GM21786 (cell line): ENCODE data around the gene ALS2CL.

Source experiments
- ATAC-seq: cut with Tn5 transposase; IDR thresholded peaks from one replicate; pipeline ENCODE4 v1.9.1; 2021; ENCODE audit not compliant: unreplicated experiment

ALS2CL gene

DNA sequence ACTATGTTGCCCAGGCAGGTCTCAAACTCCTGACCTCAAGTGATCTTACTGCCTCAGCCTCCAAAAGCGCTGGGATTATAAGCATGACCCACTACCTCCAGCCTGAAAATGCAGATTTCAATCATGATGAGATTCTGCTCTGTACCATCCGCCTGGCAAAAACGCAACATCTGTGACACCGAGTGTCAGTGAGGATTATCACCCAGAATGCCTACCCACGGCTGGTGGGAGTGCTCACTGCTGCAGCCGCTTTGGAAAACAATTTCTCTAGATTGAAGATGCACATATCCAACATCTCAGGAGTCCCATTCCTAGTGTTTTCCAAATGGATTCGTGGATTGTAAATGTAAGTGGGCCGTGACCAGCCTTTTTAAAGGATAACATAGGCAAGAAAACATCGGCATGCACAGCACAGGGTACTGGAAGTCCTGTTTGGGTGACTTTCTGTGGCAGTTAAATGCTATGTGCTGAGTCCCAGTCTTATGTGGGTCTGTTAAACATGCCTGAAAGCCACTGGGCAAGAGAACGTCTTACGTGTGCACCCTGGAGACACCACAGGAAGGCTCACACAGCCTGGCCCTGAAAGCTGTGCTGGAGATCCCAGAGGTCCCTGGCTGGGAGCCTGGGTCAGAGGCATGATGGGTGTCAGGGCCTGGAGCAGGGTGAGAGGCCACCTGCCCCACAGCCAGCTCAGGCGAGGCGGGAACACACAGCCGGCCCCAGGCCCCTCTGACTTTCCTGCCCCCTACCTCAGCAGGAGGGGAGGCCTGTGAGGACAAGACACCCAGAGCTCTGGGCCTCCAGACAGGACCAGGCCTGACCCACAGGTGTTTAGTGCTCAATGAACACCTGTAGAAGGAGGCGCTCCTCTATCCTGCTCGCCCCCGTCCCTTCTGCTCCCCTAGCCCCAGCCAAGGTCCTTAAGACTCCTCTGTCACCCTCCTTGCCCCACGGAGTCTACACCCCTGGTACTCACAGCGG lies 23.3 kb upstream of the ALS2CL start:
- ATAC-seq = no peak

DNA sequence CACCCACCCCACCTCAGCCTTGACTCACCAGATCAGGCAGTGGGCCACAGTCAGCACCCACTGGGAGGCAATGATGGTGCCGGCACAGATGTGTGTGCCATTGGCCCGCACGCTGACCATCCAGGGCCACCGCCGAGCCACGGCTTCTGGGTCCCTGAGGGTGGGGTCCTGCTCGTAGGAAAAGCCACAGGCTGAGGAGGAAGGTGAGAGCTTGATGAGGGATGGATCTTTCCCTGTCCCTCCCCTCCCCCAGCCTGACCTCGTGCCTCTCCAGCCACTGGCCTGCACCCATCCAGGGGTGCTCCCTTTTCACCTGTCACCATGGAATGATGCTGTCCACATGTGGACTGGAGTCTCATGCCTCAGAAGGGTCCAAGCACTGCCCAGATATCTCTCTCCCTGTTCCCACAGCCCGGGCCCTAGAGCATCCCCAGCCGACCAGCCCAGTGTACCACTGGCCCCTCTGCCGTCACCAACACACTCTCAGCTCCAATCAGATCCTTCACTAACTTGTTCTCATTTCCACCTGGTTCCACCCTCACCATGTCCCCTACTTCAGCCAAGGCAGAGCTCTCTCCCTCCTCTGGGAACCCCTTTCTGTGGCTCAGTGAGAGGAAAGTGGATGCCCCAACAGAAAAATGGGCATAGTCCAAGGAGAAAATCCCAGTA lies 22.2 kb upstream of the ALS2CL start:
- ATAC-seq = no peak

DNA sequence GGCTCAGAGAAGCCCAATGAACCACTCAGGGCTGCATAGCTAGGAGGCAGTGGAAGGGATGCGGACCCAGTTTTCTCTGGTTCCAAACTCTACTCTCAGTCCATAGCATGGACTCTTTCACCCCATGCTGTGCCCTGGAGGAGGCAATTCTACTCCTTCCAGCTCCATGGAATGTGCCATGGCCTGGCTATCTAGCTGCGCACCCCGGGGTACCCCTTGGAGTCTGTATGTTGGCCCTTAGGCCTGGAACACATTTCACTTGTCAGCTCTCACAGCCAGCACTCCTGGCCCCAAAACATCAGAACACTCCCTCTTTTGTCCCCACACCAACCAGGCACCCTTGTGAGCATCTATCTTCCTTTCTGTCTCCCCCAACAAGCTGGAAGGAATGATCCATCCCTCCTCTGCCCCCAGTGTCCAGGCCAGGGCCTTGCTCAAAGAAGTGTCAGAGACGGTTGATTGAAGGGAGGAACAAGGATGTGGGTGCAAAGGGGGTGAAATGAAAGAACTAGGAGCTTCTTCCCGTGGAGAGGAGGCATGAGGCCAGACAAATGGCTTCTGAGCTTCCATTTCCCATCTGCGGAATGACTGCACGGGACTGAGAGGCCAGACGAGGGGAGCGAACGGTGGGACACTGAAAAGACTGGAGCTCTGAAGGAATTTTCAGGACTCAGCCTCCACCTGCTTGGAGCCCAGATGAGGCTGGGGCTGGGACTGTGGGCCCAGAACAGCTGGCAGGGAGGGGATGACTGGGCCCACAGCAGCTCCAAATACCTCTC lies 21.4 kb upstream of the ALS2CL start:
- no peak for ATAC-seq

DNA sequence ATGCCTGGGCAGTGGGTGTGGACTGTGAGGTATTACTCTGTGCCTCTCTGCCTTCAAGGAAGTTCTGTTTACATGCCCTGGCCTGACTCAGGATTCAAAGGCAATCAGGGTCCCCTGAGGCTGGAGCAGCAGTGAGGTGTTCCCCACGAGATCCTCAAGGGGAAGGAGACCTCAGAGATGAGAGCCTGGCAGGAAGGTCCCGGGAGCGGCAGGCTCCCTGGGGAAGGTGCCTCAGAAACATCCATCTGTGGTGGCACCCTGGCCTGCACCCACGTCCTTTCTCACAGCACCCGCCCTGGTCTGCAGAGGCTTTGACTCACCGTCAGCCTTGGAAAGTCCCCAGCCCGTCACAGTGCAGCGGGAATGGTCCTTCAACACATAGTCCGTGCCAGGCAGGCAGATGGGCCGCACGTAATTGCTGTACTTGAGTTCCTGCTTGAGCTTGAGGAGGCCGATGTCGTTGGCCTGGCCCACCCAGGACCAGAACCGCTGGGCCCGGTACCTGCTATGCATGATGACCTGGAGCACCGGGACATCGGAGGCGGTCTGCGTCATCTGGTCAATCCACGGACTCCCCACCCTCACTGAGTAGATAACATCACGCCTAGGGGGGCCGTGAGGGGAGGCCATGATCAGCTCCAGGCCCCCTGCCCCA lies 20.5 kb upstream of the ALS2CL start:
- peak; percentile 63 for ATAC-seq

DNA sequence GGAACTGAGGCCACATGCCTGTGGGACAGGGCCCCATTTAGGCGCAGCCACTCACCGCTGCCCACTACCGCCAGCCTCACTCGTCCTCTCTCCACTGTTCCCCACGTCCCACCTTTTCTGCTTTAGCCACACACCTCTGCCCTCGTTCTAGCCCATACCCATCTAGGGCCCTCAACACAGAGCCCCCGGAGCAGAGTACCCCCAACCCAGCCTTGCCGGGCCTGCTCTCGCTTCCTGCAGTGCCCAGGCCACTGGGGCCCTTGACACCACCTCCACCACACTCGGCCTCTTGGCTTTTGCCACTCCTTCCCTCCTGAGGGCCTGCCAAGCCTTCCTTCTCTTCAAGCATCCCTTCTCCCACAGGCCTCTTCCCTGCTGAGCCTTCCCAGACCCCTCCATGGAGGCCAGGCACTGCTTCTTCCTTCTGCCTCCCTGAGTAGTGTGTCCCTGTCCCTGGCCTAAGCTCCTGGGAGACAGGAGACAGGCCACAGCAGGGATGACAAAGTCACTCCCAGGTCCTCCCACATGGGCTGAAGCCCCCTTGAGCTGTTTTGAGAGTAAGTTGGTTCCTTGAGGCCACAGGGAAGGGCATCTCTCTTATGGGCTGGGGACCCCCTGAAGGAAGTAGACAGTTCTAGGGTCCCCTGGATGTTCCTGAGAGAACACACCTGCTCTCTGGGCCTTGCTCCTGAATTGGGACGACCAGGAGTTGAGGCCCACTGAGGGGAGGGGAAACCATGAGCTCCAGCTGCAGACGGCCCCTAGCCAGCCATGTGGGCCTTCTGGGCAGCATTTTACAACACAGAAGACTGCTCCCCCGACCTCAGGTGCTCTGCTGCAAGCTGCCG lies 19.8 kb upstream of the ALS2CL start:
- ATAC-seq = no peak

DNA sequence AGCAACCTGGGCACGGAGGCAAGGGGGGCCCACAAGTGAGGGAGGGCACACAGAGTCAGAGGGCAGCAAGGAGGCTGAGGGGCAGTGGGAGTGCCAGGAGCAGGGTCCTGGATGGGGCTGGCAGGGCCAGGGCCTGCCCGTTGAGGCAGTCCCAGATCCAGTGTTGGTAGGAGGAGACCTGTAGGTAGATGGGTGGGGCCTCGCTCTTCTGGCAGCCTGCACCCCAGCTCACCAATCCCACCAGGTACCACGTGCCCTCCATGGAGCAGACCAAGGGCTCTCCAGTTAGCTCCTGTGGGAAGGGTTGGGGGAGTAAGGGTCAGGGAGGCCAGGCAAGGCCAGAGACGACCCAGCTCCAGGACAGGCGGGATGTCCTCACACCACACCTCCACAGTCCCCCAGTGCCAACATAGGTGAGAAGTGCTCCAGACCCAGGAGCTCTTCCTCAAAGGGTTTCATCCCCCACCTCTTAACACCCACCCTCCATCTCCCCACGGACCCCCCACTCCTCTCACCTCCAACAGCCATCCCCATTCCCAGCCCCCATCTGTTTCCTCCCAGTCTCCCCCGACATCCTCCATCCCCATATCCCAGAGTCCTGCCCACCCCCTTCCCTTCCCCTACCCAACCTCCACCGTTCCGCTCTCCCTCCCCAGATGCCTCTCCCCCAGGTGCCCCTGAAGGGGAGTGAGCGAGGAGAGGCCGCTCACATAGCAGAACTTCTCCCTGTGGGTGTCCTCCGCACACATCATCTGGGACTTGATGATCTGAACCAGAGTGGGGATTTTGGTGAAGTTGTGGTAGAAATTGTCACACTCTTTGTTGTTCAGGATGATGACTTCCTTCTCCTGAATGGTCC lies 18.9 kb upstream of the ALS2CL start:
- ATAC-seq = no peak

DNA sequence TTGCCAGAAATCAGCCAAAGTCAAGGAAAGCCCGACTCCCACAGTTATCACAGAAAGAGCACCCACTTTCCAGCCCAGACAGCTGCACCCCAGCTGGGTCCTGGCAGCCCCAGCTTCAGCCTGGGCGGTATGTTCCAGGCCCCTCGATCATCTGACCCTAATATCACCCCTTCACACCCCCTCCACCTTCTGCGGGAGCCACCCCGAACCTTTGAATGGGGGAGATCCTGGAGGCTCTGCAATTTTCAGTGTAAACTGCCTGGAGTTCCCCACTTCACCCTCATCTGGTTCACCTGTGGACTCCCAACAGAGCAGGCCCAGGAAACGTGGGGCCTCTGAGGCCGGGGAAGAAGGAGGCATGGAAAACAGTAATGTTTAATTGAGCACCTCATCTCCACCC lies 18.3 kb upstream of the ALS2CL start:
- no peak for ATAC-seq

DNA sequence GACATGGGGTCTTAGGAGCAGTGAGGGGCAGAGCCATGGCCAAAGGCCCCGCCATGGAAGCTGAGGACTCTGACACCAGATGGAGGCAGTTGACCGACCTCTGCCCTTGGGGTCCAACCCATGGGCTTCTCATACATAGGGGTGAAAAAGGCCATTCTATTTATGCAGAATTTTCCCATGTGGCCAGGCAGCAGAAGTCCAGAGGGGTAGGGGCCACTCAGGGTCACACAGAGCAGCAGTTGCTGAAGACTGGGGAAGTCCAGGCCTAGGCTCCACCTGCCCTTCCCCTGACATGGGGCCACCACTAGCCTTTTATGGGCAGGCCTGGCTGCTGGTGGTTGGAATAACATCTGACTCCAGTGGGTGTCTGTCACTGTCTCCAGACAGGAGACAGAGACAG lies 17.8 kb upstream of the ALS2CL start:
- no peak for ATAC-seq

DNA sequence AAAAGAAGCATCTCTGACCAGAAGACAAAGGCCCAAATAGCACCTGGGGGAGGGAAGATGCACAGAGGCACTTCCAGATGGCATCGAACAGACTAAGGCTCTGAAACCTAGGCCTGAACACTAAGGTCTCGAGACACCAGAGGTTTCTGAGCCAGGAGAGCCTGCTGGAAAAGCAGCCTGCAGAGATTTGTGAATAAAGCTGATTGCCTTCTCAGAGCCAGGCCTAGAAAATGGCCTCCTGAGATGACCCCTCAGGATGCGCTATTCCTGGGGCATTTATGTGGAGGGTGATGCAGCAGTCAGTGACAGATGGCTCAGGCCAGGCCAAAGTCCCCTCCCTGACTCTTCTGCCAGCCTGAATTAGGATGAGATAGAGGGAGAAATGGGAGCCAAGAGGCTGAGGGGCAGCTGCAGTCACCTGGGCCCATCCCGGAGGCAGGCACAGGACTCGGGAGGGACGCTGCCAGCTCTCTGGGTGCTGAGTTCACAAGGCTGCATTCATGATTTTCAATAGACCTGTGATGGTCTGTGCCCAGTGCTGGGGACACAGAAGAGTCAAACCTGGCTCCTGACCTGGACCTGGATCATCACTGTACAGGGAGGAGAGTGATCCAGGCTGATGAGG lies 17.3 kb upstream of the ALS2CL start:
- ATAC-seq = no peak

DNA sequence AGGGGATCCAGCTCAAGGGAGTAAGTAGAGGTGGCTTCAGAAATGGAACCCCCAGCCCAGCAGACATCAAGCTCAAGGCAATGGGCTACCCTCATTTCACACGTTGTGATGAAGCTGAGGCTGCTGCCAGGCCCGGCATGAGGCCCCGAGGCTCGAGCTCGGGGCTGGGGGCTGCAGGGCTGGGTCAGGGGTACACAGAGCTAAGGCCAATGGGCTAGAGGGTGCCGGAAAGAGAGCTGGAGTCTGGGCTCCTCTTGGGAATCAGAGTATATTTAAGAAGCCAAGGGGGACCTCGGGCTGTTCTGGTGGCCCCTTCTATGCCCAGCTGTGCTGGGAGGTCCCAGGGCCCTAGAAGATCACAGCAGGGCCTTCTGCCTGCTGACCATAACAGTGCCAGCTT lies 16.8 kb upstream of the ALS2CL start:
- no peak for ATAC-seq

DNA sequence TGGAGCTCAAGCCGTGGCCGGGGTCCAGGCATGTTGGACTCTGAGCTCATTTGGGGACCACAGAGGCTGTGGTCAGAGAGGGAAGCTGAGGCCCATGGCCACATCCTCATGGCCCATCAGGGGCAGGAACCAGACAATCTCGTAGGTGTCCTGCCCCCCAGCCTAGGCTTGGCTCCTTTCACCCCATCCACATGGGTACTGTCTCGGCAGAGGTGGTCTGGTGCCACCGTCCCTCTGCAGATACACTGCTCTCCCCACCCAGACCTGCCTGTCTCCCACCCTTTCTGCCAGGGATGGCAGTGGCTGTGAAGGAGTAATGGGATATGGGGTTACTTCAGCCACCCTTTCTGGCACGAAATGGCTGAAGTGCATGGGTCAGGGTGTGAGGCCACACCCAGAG lies 16.2 kb upstream of the ALS2CL start:
- ATAC-seq = no peak

DNA sequence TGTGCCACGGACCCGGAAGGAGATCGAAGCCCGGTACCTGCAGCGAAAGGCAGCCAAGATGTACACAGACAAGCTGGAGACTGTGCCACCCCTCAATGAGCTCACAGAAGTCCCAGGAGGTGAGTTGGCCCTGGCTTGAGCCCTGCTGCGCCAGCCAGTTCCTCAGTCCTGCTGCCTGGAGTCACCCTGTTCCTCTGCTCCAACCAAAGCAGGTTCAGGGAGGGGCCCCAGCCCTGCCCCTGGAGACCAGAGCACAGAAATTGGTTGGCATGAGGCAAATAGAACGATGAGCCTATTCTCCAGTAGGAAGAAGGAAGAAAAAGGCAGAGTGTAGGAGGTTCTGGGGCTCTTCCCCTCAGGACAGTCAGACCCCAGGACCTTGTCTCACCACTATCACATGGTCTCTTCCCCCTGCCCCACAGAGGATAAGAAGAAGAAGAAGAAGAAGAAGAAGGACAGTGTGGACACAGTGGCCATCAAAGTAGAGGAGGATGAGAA lies 15.7 kb upstream of the ALS2CL start:
- ATAC-seq = no peak

DNA sequence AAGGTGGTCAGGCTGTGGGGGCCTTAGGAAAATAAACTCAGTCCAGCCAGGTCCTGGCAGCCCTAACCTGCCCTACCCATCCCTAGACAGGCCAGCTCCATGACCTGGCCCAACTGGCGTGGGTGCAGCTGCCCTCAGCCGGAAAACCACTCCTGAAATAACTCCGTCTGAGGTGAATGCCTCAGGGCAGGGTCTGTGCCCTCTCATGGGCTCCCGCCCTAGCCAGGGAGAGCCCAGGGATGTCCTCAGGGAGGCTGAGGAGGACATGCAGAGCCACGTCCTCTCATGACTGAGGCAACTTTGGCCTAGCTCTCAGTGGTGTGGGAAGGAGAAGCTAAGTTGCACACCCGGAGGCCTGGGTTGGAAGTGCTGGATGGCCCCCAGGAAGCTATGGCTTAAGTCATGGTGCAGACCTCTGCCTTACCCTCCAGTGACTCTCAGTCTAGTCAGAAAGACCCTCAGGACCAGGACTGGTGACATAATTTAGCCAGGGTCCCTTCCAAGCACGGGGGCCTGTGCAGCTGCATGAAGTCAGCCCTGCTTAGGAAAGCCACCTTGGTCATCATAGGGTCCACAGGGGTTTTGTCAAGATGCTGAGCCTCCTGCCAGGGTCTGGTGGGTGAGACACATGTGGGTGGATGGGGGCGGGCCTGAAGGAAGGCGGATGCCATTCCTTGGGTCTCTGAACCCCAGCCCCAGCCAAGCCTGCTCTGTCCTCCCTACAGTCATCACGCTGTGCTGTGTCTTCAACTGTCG lies 15.1 kb upstream of the ALS2CL start:
- no peak for ATAC-seq

DNA sequence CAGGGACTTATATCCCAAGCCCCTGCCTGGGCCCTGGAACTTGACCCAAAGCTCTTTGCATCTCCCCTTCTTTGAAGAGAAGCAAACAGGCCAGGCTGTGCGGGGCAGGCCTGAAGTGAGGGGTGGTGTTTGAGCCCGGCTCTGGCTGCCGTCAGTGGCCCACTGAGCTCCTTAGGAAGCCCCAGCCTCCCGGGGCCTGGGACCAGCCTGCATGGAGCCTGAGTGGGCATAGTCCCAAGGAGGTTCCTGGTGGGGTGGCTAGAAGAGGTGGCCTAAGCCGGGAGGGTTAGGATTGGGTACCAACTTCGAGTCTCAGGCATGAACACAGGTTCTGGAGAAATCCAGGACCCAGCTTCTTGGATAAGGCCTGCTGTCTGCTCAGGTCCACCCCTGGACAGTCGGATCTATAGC lies 14.1 kb upstream of the ALS2CL start:
- no peak for ATAC-seq

DNA sequence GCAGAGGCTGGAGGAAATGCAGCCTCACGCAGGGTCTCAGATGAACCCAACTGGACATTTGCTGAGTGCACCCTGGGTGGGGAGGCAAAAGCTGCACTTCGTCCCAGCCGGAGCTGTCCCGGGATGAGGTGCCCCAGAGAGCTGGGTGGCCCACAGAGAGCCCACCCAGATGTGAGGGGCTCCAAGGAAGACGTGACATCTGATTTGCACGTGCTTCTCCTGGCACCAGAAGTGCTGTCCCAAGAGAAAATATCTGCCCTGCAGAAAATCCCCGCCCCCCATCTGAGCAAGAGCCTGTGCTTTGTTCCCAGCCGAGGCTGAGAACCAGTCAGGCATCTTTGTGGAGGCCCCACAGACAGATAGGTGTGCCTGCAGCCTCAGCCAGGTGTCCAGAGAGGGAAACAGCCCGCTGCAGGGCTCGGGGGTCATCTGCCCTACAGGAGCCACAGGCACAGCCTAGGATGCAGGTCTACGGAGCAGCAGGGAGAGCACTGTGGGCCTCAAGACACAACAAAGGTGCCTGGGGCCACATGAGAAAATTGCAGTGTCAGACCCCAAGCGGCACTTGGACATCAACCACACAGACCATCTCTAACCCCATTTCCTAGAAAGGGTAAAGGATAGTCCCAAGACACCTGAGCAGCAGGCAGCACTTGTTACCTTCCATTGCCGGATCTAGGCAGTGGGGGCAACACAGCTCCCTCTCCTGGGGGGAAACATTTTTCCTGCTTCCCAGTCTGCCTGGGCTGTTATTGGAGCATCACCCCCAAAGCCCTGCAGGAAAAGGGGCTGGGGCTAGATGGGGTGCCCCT lies 13.5 kb upstream of the ALS2CL start:
- ATAC-seq = no peak

DNA sequence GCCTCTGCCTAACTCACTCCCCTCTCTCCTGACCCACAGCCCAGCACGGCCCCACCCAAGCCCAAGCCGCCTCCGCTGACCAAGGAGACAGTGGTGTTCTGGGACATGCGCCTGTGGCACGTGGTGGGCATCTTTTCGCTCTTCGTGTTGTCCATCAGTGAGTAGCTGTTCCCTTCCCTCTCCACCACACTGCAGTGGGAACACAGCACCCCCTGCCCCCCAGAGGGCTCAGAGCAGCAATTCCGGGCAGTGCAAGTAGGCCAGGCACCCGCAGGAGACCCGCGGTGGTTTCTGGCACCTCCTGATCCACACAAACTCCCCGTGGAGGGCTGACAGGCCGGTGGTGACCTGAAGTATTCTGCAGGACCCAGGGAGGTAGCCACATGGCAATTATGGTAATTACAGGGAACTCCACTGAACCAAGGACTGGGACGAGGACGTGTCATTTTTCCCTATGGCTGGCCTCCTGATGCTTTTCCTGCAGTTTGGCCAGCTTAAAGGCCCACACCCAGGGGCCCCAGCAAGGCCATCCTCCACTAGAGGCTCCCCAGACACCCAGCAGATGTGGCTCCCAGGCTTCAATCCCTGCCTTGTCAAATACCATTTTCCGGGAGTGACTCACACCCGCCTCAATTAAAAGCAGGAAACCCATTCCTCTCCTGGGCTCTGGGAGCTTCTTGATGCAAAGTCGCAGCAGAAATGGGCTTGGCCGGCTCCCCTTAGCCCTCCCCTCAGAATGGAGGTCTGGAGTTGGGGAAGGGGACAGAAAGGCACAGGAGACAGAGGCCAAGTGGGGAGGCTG lies 12.5 kb upstream of the ALS2CL start:
- no peak for ATAC-seq
